T-helper 17 cell (primary cell): ENCODE data around the gene SH3RF1. TPM values are rescaled to one million over a fixed set of nuclear protein-coding genes. Genes with fewer than 3 reads are reported as not detected.

ENCODE experiments used
- ATAC-seq: fragments of 150-1000 bp; cut with Tn5 transposase; 2 replicates; pipeline ENCODE4 v1.10.0; 2021; ENCODE audit warnings: mild to moderate bottlenecking, moderate library complexity
- DNase-seq, 3 donors: peaks; one replicate each; pipeline versions ENCODE4 v3.0.0 to v3.0.0-alpha.2; 2020 to 2021
- H3K9me3 ChIP-seq: one replicate; pipeline ENCODE4 v1.7.0; 2013; ENCODE audit warnings: low read length, mild to moderate bottlenecking; ENCODE audit not compliant: control insufficient read depth, poor library complexity, severe bottlenecking
- H3K27ac Mint-ChIP-seq: one replicate; pipeline ENCODE4 v1.8.0; 2022; ENCODE audit warnings: mild to moderate bottlenecking, moderate library complexity, mixed read lengths
- H3K27me3 Mint-ChIP-seq: one replicate; pipeline ENCODE4 v1.8.0; 2022; ENCODE audit warnings: mixed read lengths
- H3K36me3 Mint-ChIP-seq: one replicate; pipeline ENCODE4 v1.8.0; 2022; ENCODE audit warnings: low read depth, mixed read lengths
- H3K4me1 Mint-ChIP-seq: one replicate; pipeline ENCODE4 v1.8.0; 2022; ENCODE audit warnings: mild to moderate bottlenecking, mixed read lengths
- H3K4me3 Mint-ChIP-seq: one replicate; pipeline ENCODE4 v1.8.0; 2022; ENCODE audit warnings: mild to moderate bottlenecking, moderate library complexity, mixed read lengths
- total RNA-seq, 4 donors: library from RNA in 2 of 4; stranded (reverse) in 2 of 4; gene quantifications; one replicate each; pipeline ENCODE4 v1.2.3 and lab custom pipeline; 2022 to 2026

Gene SH3RF1
- total RNA-seq, 2 donors from 2014 or later, result 0.16 to 0.42 TPM

GRCh38 chr4:169225058-169225751, 45.6 kb downstream of the SH3RF1 start:
- Mint-ChIP-seq H3K4me1 (no peaks in the 10 kb centered on the region), H3K4me3 (no peak overlapping the region), H3K27me3 (peaks cover 8% of the 10 kb centered on the region), H3K36me3 (no peaks in the 10 kb centered on the region), H3K27ac (no peak overlapping the region)
- ATAC-seq (no peak), DNase-seq (no peak)
- no peaks in the 10 kb centered on the region for H3K9me3 ChIP-seq

GRCh38 chr4:169222761-169223160, 48.0 kb downstream of the SH3RF1 start:
- no peaks in the 10 kb centered on the region for H3K9me3 ChIP-seq
- H3K36me3 Mint-ChIP-seq, result no peaks in the 10 kb centered on the region
- no peak for DNase-seq
- H3K4me3 Mint-ChIP-seq, result no peak overlapping the region
- peaks cover 9% of the 10 kb centered on the region for H3K27me3 Mint-ChIP-seq
- H3K27ac Mint-ChIP-seq, result no peak overlapping the region
- no peak for ATAC-seq
- no peaks in the 10 kb centered on the region for H3K4me1 Mint-ChIP-seq

- Mint-ChIP-seq H3K27ac (no peak overlapping the region), H3K4me3 (no peak overlapping the region), H3K27me3 (peaks cover 17% of the 10 kb centered on the region), H3K4me1 (no peaks in the 10 kb centered on the region), H3K36me3 (no peaks in the 10 kb centered on the region)
- H3K9me3 ChIP-seq, result no peaks in the 10 kb centered on the region
- DNase-seq (no peak), ATAC-seq (no peak)
Measured at GRCh38 chr4:169221662-169222061, 49.1 kb downstream of the SH3RF1 start.

- no peak for ATAC-seq
- no peak for DNase-seq
- H3K27me3 Mint-ChIP-seq, result peaks cover 17% of the 10 kb centered on the region
- H3K27ac Mint-ChIP-seq, result no peak overlapping the region
- no peaks in the 10 kb centered on the region for H3K9me3 ChIP-seq
- no peak overlapping the region for H3K4me3 Mint-ChIP-seq
- H3K4me1 Mint-ChIP-seq, result no peaks in the 10 kb centered on the region
- no peaks in the 10 kb centered on the region for H3K36me3 Mint-ChIP-seq
Measured at GRCh38 chr4:169220854-169221411, 49.8 kb downstream of the SH3RF1 start.

- no peak for DNase-seq
- H3K4me1 Mint-ChIP-seq, result no peaks in the 10 kb centered on the region
- no peak overlapping the region for H3K4me3 Mint-ChIP-seq
- no peak for ATAC-seq
- H3K27ac Mint-ChIP-seq, result no peak overlapping the region
- H3K27me3 Mint-ChIP-seq, result peaks cover 17% of the 10 kb centered on the region
- no peaks in the 10 kb centered on the region for H3K9me3 ChIP-seq
- no peaks in the 10 kb centered on the region for H3K36me3 Mint-ChIP-seq
Measured at GRCh38 chr4:169220447-169220846, 50.3 kb downstream of the SH3RF1 start.

GRCh38 chr4:169219440-169219839, 51.3 kb downstream of the SH3RF1 start:
- no peak overlapping the region for H3K27ac Mint-ChIP-seq
- DNase-seq (no peak), ATAC-seq (no peak)
- no peaks in the 10 kb centered on the region for H3K9me3 ChIP-seq
- no peak overlapping the region for H3K4me3 Mint-ChIP-seq
- peaks cover 17% of the 10 kb centered on the region for H3K27me3 Mint-ChIP-seq
- H3K4me1 Mint-ChIP-seq, result no peaks in the 10 kb centered on the region
- no peaks in the 10 kb centered on the region for H3K36me3 Mint-ChIP-seq

- Mint-ChIP-seq H3K27ac (no peak overlapping the region), H3K4me1 (no peaks in the 10 kb centered on the region), H3K36me3 (no peaks in the 10 kb centered on the region), H3K27me3 (peaks cover 18% of the 10 kb centered on the region), H3K4me3 (no peak overlapping the region)
- H3K9me3 ChIP-seq, result no peaks in the 10 kb centered on the region
- ATAC-seq (no peak), DNase-seq (no peak)
Measured at GRCh38 chr4:169215656-169216055, 55.1 kb downstream of the SH3RF1 start.

GRCh38 chr4:169212981-169213380, 57.8 kb downstream of the SH3RF1 start:
- no peak for ATAC-seq
- no peak overlapping the region for H3K4me3 Mint-ChIP-seq
- H3K9me3 ChIP-seq, result no peaks in the 10 kb centered on the region
- DNase-seq, result no peak
- peaks cover 13% of the 10 kb centered on the region for H3K27me3 Mint-ChIP-seq
- no peaks in the 10 kb centered on the region for H3K4me1 Mint-ChIP-seq
- H3K27ac Mint-ChIP-seq, result no peak overlapping the region
- no peaks in the 10 kb centered on the region for H3K36me3 Mint-ChIP-seq

GRCh38 chr4:169210504-169211118, 60.1 kb downstream of the SH3RF1 start:
- ATAC-seq (peak; percentile 68), DNase-seq (no peak)
- H3K4me3 Mint-ChIP-seq, result no peak overlapping the region
- no peaks in the 10 kb centered on the region for H3K9me3 ChIP-seq
- H3K36me3 Mint-ChIP-seq, result no peaks in the 10 kb centered on the region
- peaks cover 5% of the 10 kb centered on the region for H3K27me3 Mint-ChIP-seq
- H3K4me1 Mint-ChIP-seq, result no peaks in the 10 kb centered on the region
- H3K27ac Mint-ChIP-seq, result no peak overlapping the region

GRCh38 chr4:169209388-169209883, 61.3 kb downstream of the SH3RF1 start:
- H3K36me3 Mint-ChIP-seq, result no peaks in the 10 kb centered on the region
- H3K9me3 ChIP-seq, result no peaks in the 10 kb centered on the region
- H3K4me3 Mint-ChIP-seq, result no peak overlapping the region
- H3K27me3 Mint-ChIP-seq, result peaks cover 5% of the 10 kb centered on the region
- DNase-seq (no peak), ATAC-seq (no peak)
- no peaks in the 10 kb centered on the region for H3K4me1 Mint-ChIP-seq
- no peak overlapping the region for H3K27ac Mint-ChIP-seq

- Mint-ChIP-seq H3K27ac (no peak overlapping the region), H3K27me3 (peaks cover 10% of the 10 kb centered on the region), H3K4me3 (no peak overlapping the region), H3K36me3 (no peaks in the 10 kb centered on the region), H3K4me1 (no peaks in the 10 kb centered on the region)
- no peaks in the 10 kb centered on the region for H3K9me3 ChIP-seq
- no peak for DNase-seq
- no peak for ATAC-seq
Measured at GRCh38 chr4:169208516-169208915, 62.2 kb downstream of the SH3RF1 start.

- H3K9me3 ChIP-seq, result no peaks in the 10 kb centered on the region
- H3K27ac Mint-ChIP-seq, result no peak overlapping the region
- DNase-seq (no peak), ATAC-seq (no peak)
- no peaks in the 10 kb centered on the region for H3K4me1 Mint-ChIP-seq
- peaks cover 11% of the 10 kb centered on the region for H3K27me3 Mint-ChIP-seq
- no peaks in the 10 kb centered on the region for H3K36me3 Mint-ChIP-seq
- H3K4me3 Mint-ChIP-seq, result no peak overlapping the region
Measured at GRCh38 chr4:169208090-169208455, 62.7 kb downstream of the SH3RF1 start.

- DNase-seq, result no peak
Measured at GRCh38 chr4:169207436-169208089, 63.2 kb downstream of the SH3RF1 start.

More at GRCh38 chr4:169207436-169208089, 63.2 kb downstream of the SH3RF1 start:
- H3K36me3 Mint-ChIP-seq, result no peaks in the 10 kb centered on the region
- peaks cover 8% of the 10 kb centered on the region for H3K27me3 Mint-ChIP-seq
- H3K27ac Mint-ChIP-seq, result no peak overlapping the region
- ATAC-seq, result no peak
- no peak overlapping the region for H3K4me3 Mint-ChIP-seq
- H3K4me1 Mint-ChIP-seq, result no peaks in the 10 kb centered on the region
- no peaks in the 10 kb centered on the region for H3K9me3 ChIP-seq
